CD4-positive, alpha-beta T cell treated with Interferon gamma for 1 hour (primary cell): ENCODE results near the gene FAM168A.

Experiments
- DNase-seq: peaks from one replicate; pipeline ENCODE4 v3.0.0-alpha.2; 2020

FAM168A gene

DNA sequence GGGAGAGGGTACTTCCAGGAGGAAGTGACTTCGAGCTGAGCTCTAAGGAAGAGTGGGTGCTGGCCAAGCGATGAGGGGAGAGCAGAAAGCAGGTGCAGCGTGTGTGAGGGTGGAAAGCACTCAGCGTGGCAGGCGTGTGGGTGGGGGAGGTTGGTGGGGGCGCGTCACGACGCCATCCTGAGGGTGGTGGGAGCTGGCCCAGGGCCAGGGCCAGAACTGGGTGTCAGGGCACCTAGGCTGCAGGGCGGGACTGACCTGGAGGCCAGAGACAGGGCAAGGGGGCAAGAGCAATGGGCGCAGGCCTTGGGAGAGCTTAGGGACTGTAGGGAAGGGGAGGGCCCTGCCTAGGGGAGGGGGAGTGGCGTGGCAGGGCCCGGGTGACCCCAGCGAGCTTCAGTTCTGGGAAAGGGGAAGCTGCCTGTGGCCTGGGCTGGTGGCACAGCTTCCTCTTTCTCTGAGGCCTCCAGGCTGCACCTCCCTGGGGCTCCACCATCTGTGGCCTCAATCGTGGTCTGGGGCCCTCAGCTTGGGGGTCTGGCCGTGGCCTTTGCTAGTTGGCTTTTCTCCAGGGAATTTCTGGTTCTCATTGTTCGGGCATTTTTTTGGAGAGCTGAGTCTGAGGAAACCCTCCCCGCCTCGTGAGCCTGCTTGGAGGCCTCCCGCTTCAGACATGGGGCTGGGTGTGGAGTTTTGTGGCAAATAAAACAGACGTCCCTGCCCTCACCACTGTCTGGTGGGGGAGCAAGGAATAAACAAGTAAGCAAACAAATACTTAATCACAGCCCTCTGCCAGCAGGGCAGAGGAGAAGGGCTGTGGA lies 212.8 kb downstream of the FAM168A start:
- peak; percentile 85 for DNase-seq

DNA sequence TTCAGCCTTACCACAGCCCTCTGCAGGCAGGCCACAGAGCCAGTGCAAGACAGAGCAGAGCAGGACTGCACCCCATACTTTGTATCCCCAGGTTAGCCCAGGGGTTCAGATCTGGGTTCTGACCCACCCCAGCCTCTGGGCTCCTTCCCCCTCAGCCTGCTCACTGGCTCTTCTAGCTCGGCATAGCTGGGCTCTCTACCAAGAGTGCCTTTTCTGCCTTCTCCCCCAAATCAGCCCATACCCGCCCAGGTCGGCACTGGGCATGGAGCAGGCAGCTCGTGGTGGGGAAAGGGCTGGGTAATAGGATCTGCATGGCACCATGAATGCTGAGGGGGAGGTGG lies 213.4 kb downstream of the FAM168A start:
- no peak for DNase-seq

DNA sequence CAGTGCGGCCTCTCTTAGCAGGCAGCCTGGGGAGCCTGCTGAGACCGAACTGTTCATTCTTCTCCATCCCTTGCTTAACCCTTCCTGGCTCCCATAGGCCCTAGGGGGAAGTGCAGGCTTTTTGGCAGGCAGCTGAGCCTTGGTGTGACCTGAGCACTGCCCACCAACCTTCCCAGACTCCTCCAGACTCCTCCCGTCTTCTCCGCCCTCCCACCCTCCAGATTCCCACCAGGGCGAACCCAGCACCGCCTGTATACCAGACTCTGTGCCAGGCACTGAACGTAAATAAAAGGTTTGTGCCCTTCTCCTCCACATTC lies 213.8 kb downstream of the FAM168A start:
- DNase-seq: no peak

- no peak for DNase-seq
Observed at GRCh38 chr11:73383249-73384124, 214.4 kb downstream of the FAM168A start.

GRCh38 chr11:73382747-73383146 lies 215.2 kb downstream of the FAM168A start:
- DNase-seq: no peak

- no peak for DNase-seq
Observed at GRCh38 chr11:73382183-73382582, 215.7 kb downstream of the FAM168A start.

DNA sequence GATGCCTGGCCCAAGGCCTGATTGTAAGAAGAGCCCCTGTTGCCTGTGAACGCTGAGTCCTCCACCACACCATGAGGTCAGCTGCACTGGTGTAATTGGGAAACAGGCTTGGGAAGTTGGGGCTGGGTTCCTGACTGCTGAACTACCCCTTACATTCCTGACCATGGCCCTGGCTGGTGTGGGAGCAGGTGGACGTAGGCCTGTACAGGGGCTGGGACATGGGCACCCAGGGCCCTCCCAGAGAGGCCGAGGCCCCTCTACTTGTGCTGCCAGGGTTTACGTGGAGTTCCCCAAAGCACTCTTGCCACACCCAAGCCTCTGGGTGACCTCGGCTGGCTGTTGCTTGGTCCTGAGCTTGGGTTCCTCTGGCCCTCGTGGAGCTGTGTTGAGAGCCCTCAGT lies 216.3 kb downstream of the FAM168A start:
- no peak for DNase-seq

GRCh38 chr11:73380897-73381410 lies 217.0 kb downstream of the FAM168A start:
- no peak for DNase-seq

- no peak for DNase-seq
Observed at GRCh38 chr11:73380331-73380730, 217.6 kb downstream of the FAM168A start.

DNA sequence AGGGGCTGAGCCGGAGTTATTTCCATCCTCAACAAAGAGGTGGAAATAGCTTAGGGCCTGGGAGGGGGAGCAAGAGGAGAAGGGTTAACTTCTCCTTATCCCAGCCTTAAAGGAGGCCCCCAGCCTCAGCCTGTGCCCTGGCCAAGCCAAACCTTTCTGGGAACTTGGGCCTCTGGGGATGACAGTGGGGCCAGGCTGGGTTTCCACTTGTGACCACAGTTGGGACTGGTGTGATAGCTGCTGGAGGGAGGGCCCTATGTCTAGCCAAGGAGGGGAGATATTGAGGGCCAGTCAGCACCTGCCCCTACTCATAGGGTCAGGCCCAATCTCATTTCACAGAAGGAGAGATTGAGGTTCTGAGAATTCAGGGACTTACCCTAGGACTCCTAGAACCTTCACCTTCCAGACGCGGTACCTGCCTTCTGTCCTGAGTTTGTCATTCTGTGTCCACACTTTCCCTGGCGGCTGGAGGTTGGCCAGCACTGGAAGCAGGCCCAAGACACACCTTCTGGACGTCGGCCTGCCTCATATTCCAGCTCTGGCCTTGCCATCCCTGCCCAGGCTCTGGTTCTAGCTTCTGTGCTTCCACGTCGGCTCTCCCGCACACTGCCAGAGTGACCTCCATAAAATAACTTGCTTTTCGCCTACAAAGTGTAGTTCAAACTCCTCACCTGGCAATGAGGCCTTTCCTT lies 218.6 kb downstream of the FAM168A start:
- no peak for DNase-seq

DNA sequence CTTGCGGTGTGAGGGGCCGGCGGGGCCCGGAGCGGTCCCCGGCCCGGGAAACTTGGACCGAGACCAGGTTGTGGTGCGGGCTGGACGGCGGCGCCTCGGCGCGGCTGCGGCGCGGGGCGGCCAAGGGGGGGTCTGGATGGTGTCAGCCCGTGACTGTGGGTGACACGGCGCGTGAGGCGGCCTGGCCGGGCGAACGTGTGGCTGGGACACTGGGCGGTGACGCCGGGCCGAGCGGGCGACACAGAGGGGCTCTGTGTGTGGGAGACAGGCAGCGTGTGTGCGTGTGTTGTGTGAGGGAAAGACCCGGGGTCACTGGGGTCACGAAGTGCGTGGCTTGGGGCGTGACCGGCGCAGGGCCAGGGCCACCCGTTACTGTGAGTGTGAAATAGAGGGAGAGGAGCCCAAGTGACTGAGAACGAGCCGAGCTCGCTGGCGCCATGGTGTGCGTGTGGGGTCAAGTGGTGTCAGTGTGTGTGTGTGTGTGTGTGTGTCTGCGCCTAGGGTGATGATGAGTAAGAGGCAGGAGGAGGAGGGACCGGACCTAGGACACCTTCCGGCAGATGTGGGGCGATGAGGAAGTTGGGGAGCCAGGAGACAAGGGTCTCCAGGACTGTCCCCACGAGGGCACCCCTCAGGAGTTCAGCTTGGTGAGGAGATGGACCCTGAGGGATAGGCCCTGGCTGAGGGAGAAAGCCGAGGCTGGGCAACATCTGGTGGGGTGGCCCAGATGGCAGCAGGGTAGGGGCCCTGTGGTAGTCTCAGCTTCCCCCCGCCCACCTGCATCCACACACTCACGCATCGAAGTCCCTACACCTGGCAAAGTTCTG lies 220.9 kb downstream of the FAM168A start:
- peak; percentile 82 for DNase-seq

- peak; percentile 94 for DNase-seq
Observed at GRCh38 chr11:73376160-73376802, 221.6 kb downstream of the FAM168A start, which contains the start of gene RELT. Gene RELT, plus strand, starts transcription at chr11:73376399. Its CDS starts 12,738 bp downstream, at chr11:73389137.

- no peak for DNase-seq
Observed at GRCh38 chr11:73375830-73376159, 222.1 kb downstream of the FAM168A start.

DNA sequence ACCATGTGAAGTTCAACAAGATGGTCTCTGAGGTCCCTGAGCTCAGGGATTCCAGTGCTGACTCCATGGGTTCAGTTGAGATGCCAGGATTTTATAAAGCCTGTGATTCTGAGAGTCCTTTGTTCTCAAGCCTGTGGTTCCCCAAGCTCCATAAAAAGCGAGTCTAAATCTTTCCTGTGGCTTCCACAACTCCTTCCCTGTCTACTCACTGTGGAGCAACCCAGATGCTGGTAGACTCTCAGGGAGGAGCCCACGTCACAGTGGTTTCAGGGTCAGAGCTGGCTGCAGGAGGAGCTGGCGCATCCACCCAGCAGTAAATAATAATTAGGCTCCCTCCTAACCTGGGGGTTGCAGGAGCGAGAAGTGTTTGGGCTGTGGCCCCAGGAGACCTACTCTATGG lies 223.8 kb downstream of the FAM168A start:
- DNase-seq: no peak

- no peak for DNase-seq
Observed at GRCh38 chr11:73372375-73372993, 225.4 kb downstream of the FAM168A start.

- DNase-seq: no peak
Observed at GRCh38 chr11:73367482-73368024, 230.4 kb downstream of the FAM168A start.

GRCh38 chr11:73366953-73367352 lies 231.0 kb downstream of the FAM168A start:
- no peak for DNase-seq

DNA sequence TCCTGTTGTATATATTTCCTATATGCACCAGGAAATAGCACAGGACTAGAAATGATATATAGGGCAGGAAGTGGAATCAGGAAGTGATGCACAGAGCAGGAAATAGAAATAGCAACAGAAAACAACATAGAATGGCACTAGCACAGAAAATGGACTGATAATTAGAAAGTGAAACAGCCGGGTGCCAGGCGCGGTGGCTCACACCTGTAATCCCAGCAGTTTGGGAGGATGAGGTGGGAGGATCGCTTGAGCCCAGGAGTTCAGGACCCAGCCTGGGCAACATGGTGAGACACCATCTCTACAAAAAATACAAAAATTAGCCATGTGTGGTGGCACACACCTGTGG lies 231.7 kb downstream of the FAM168A start:
- peak; percentile 30 for DNase-seq

DNA sequence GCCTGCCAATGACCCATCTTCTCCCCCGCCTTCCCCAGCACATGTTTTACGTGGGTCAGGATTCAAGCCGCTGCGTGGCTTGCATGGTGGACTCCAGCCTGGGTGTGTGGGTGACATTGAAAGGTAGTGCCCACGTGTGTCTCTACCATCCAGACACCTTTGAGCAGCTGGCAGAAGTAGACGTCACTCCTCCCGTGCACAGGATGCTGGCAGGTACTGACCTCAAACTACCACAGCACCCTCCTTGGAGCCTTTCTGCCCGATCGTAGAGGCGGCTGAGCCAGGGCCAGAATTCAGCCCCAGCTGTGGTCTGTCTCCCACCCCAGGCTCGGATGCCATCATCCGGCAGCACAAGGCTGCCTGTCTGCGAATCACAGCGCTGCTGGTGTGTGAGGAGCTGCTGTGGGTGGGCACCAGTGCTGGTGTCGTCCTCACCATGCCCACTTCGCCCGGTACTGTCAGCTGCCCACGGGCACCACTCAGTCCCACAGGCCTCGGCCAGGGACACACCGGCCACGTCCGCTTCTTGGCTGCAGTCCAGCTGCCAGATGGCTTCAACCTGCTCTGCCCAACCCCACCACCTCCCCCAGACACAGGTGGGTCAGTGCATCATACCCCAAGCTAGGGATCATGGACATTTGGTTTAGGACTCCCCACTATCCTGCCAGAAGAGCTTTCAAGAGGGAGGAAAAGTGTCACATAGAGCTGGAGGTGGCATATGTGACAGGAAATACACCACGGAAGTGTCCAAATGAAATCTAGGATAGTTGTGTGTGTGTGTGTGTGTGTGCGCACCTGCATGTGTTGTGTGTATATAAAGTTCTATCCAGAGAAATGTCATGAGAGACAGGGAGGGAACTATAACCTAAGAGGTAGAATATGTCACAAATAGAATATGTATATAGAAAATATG lies 232.3 kb downstream of the FAM168A start:
- no peak for DNase-seq

DNA sequence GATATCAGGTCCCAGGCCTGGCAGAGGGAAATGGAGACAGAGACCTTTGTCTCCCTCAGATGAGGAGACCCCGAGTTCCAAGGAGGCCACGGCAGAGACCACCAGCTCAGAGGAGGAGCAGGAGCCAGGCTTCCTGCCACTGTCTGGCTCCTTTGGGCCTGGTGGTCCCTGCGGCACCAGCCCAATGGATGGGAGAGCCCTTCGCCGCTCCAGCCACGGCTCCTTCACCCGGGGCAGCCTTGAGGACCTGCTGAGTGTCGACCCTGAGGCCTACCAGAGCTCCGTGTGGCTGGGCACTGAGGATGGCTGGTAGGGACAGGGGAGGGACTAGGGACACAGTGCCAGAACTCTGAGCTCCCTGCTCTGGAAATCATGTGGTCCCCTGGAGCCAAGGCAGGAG lies 234.8 kb downstream of the FAM168A start:
- DNase-seq: no peak
